ENCODE data around the gene REEP6. TPM values are rescaled to one million over a fixed set of nuclear protein-coding genes. Genes with fewer than 3 reads are reported as not detected.

REEP6 gene
- total RNA-seq (2012; rRNA removed) (1.3 and 1.7 TPM in 2 replicates), polyA plus RNA-seq (2012; rRNA removed) (2.2 and 3.2 TPM in 2 replicates), Bru-seq, nascent RNA (not detected), BruChase-seq, experiment 1, labeled RNA remaining after a 6-hour chase (percentile 21 among the genes with signal in this experiment), BruChase-seq, experiment 2, labeled RNA remaining after a 2-hour chase (percentile 16 among the genes with signal in this experiment)
- polyA plus RNA-seq (2012; cell fraction: cytosol; rRNA removed) = 2.8 and 4.8 TPM in 2 replicates
- polyA plus RNA-seq (2012; cell fraction: nucleus; rRNA removed; ENCODE audit: low replicate concordance) = 2.0 and 2.7 TPM in 2 replicates
- long read RNA-seq, transcript REEP6-201 (5 exons, 1,794 nt) = major isoform, 5 of 6 reads
- long read RNA-seq, partial matches to known transcripts = 0 of 6 reads
- long read RNA-seq, other reads (novel, unspliced or antisense) = 1 of 6 reads

DNA sequence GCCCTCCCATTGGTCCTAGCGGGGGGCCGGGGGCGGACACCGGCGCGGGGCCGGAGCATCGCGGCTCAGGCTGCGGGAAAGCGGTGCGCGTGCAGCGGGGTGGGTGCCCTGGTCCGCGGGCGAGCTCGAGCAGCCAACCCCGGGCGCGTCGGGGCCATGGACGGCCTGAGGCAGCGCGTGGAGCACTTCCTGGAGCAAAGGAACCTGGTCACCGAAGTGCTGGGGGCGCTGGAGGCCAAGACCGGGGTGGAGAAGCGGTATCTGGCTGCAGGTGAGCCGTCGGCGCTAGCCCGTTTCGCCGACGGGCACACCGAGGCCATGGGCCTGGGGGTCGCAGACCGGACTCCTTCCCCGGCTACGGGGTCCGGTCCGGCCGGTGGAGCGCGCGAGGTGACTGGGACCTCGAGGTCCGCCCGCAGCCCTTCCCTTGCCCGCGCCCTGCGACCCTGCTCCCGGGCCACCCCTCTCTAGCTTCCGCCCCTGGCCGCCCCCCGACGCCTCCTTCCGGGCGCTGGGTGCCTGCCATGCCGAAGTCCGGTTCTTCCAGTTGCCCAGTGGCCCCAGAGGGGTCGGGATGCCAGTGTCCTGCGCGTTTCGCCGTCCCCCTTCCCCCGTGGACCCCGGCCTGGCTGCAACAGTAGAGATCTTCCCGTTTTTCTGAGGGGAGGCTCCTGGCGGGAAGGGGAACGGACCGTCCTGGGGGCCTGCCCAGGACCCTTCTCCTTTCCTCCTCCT lies at the start of gene REEP6:
TSS of gene REEP6 (plus strand) at position 68 of the 735 bp plus-strand sequence. CDS start at position 157, 89 bp downstream.
- ATAC-seq (ENCODE audit: low read depth) (no peak), DNase-seq (no peak)
- peaks cover 9% of the 10 kb centered on the region for H3K4me1 ChIP-seq (ENCODE audit: control insufficient read depth, insufficient read depth, low read length)
- H3K18ac ChIP-seq (ENCODE audit: low read depth, low read length) = no peak within 1 kb of the TSS
- peak within 1 kb of the TSS; percentile 73 for H3K14ac ChIP-seq (replicated peaks; ENCODE audit: low read depth, low read length)
- intact Hi-C loops (cut with micrococcal nuclease) = no loop called here
- dilution Hi-C loops (cut with HindIII; ENCODE audit: low sequenced_read_pairs, unreplicated experiment) = no loop called here
- H2BK5ac ChIP-seq (ENCODE audit: low read depth, low read length, poor library complexity, severe bottlenecking) = peak within 1 kb of the TSS; percentile 47
- no peaks in the 10 kb centered on the region for H3K79me1 ChIP-seq (ENCODE audit: low read depth in 1 of 2, low read length in 2 of 2)
- WGBS, 2 experiments (ENCODE audit: extremely low coverage in 2 of 2, insufficient read length in 1 of 2) = 8% methylated on average over 29 of the region's 73 CpGs; no CpG with 5 or more reads in 1 of the 2 experiments
- peak within 1 kb of the TSS; percentile 68 for H3K27ac ChIP-seq (ENCODE audit: insufficient read depth, low read length)
- TF ChIP-seq CHD1 (IDR thresholded peaks at IDR 0.05; ENCODE audit: low read depth, low read length) (no peak), MAZ (IDR thresholded peaks at IDR 0.05; ENCODE audit: borderline replicate concordance, low read depth, low read length) (no peak), MXI1 (IDR thresholded peaks at IDR 0.05; ENCODE audit: borderline replicate concordance, low read depth, low read length) (0 out of 2 replicates have a peak, but pooled peaks have one; percentile 17), RCOR1 (IDR thresholded peaks at IDR 0.05; ENCODE audit: insufficient replicate concordance, low read length) (peak; percentile 29)
- no peak within 1 kb of the TSS; the same call in 1 of the 2 replicates for H2AK5ac ChIP-seq (ENCODE audit: low read depth, low read length)
- H3K9ac ChIP-seq (ENCODE audit: low read depth, low read length) = peak within 1 kb of the TSS; percentile 66
- H3K4me3 ChIP-seq (ENCODE audit: insufficient read depth, low read depth, low read length) = peak within 1 kb of the TSS; percentile 59
- H2AK9ac ChIP-seq (replicated peaks; ENCODE audit: low read depth, low read length, poor library complexity) = peak within 1 kb of the TSS; percentile 93
- H2BK120ac ChIP-seq (ENCODE audit: low read depth, low read length) = peak within 1 kb of the TSS; percentile 60
- H3K56ac ChIP-seq (ENCODE audit: extremely low read depth, insufficient read depth, low read length) = no peak within 1 kb of the TSS
- H3K9me3 ChIP-seq (ENCODE audit: control insufficient read depth, insufficient read depth, low read length) = no peaks in the 10 kb centered on the region
- peaks cover 10% of the 10 kb centered on the region; the same call in 1 of the 2 replicates for H3K27me3 ChIP-seq (ENCODE audit: control insufficient read depth, insufficient read depth, low read length)
- H2AFZ ChIP-seq (replicated peaks; ENCODE audit: low read length, poor library complexity) = peak within 1 kb of the TSS; percentile 100
- BruUV-seq (replicated peaks) = no TSS peak
- ChIA-PET POLR2A (ENCODE audit: unreplicated experiment) (interaction anchor here (0.6 kb wide), 1 partner anchor 1103 kb away, joined by 3 read pairs; no protein-coding TSS in a partner anchor), CTCF (no interaction called here)
- no peaks in the 10 kb centered on the region for H3K36me3 ChIP-seq (ENCODE audit: control insufficient read depth, insufficient read depth, low read length)
- peak within 1 kb of the TSS in 1 of 2 experiments; percentile 85; a peak in 2 of 4 replicates for H4K8ac ChIP-seq (ENCODE audit: low read depth in 2 of 2, low read length in 2 of 2)
- H3K23ac ChIP-seq (ENCODE audit: low read depth, low read length) = no peak within 1 kb of the TSS; the same call in 1 of the 2 replicates
- peak within 1 kb of the TSS; percentile 43; the same call in 1 of the 2 replicates for H4K91ac ChIP-seq (ENCODE audit: insufficient read depth, low read depth, low read length)
- peak within 1 kb of the TSS; percentile 12 for H4K5ac ChIP-seq (ENCODE audit: low read depth, low read length)
- H4K20me1 ChIP-seq (ENCODE audit: insufficient read depth, low read length) = peaks cover 3% of the 10 kb centered on the region; the same call in 1 of the 2 replicates
- H2BK20ac ChIP-seq (ENCODE audit: low read depth, low read length) = no peak within 1 kb of the TSS
- in situ Hi-C loops (cut with MboI; ENCODE audit: low sequenced_read_pairs) = no loop called here
- H3K4ac ChIP-seq (ENCODE audit: low read depth, low read length) = peak within 1 kb of the TSS; percentile 77
- H2BK15ac ChIP-seq (ENCODE audit: low read depth, low read length) = no peak within 1 kb of the TSS; the same call in 2 of the 3 replicates
- H3K4me2 ChIP-seq (ENCODE audit: low read depth, low read length) = peak within 1 kb of the TSS; percentile 92
- H3K9me1 ChIP-seq (ENCODE audit: insufficient read depth, low read length) = no peaks in the 10 kb centered on the region
